H1 (cell line): Measurements from ENCODE around the gene BSG. TPM values are rescaled to one million over a fixed set of nuclear protein-coding genes. Genes with fewer than 3 reads are reported as not detected.

Experiments
- CTCF ChIA-PET: fragments of 300-600 bp; sonication (Branson Sonifier 250); formaldehyde crosslinking; loops from one replicate; lab custom pipeline; 2021; ENCODE audit not compliant: partially characterized antibody; lab: Charles Lee
- POLR2A ChIA-PET: fragments of 300-600 bp; sonication (Branson Sonifier 250); formaldehyde crosslinking; loops from one replicate; lab custom pipeline; 2021; ENCODE audit warnings: inconsistent platforms; ENCODE audit not compliant: partially characterized antibody; lab: Charles Lee
- DNase-seq, 2 experiments: peaks; one replicate each; pipeline versions ENCODE4 v3.0.0 to v3.0.0-alpha.2; 2010 to 2022; ENCODE audit warnings: low spot score in 2 of 2, low read depth in 1 of 2, mixed read lengths in 1 of 2
- FAIRE-seq: peaks from 2 replicates; lab custom pipeline; 2011; peaks lifted over from hg19 to GRCh38; lab: Jason Lieb, UNC
- H2AFZ ChIP-seq: 2 replicates; pipeline ENCODE4 v1.8.1; 2012; ENCODE audit warnings: low read length, inconsistent platforms
- H2AK5ac ChIP-seq: 2 replicates; pipeline ENCODE4 v1.6.1; 2013; ENCODE audit warnings: low read depth, low read length
- H2BK120ac ChIP-seq: replicated peaks from 2 replicates; pipeline ENCODE3; 2013; ENCODE audit warnings: low read depth, low read length, inconsistent platforms
- H2BK12ac ChIP-seq: 2 replicates; pipeline ENCODE4 v1.6.1; 2013; ENCODE audit warnings: low read depth, low read length
- H2BK15ac ChIP-seq: 2 replicates; pipeline ENCODE4 v1.6.1; 2013; ENCODE audit warnings: low read length
- H2BK20ac ChIP-seq: 2 replicates; pipeline ENCODE4 v1.6.1; 2013; ENCODE audit warnings: low read length
- H2BK5ac ChIP-seq: 2 replicates; pipeline ENCODE4 v1.6.1; 2013; ENCODE audit warnings: low read depth, low read length
- H3K14ac ChIP-seq: 2 replicates; pipeline ENCODE4 v1.6.1; 2013; ENCODE audit warnings: inconsistent platforms; ENCODE audit not compliant: insufficient read length
- H3K18ac ChIP-seq: 2 replicates; pipeline ENCODE4 v1.6.1; 2013; ENCODE audit warnings: low read length; ENCODE audit errors: extremely low read depth
- H3K23ac ChIP-seq: 2 replicates; pipeline ENCODE4 v1.6.1; 2013; ENCODE audit warnings: inconsistent platforms; ENCODE audit not compliant: insufficient read length
- H3K23me2 ChIP-seq: 2 replicates; pipeline ENCODE4 v1.6.1; 2013; ENCODE audit warnings: low read depth, low read length
- H3K27ac ChIP-seq: 2 replicates; pipeline ENCODE4 v1.6.1; 2011; ENCODE audit warnings: low read depth, low read length, inconsistent platforms
- H3K27me3 ChIP-seq, 4 experiments: replicated peaks in 1 of 4; 1 replicate in 1 of 4; 2 replicates in 3 of 4; pipeline versions ENCODE4 v1.6.1 to v1.8.1; 2011 to 2013; ENCODE audit warnings: low read length in 3 of 4, mild to moderate bottlenecking in 3 of 4, inconsistent platforms in 2 of 4, mixed read lengths in 2 of 4, moderate library complexity in 1 of 4; ENCODE audit not compliant: control insufficient read depth in 3 of 4, insufficient read depth in 3 of 4; ENCODE audit errors: extremely low read depth in 1 of 4
- H3K36me3 ChIP-seq, 4 experiments: 2 replicates each; pipeline versions ENCODE4 v1.6.1 to v1.8.1; 2011 to 2013; ENCODE audit warnings: mild to moderate bottlenecking in 4 of 4, low read length in 3 of 4, moderate library complexity in 2 of 4, control low read depth in 1 of 4, inconsistent platforms in 1 of 4; ENCODE audit not compliant: insufficient read depth in 4 of 4, control insufficient read depth in 2 of 4
- H3K4ac ChIP-seq: replicated peaks from 2 replicates; pipeline ENCODE3; 2013; ENCODE audit warnings: low read length, low read depth, mixed read lengths, inconsistent platforms; ENCODE audit not compliant: insufficient read length
- H3K4me1 ChIP-seq, 4 experiments: replicated peaks in 1 of 4; 1 replicate in 1 of 4; 2 replicates in 3 of 4; pipeline versions ENCODE4 v1.6.1 to v1.8.1; 2011 to 2013; ENCODE audit warnings: low read length in 3 of 4, inconsistent platforms in 2 of 4, mixed read lengths in 1 of 4; ENCODE audit not compliant: insufficient read depth in 4 of 4, control insufficient read depth in 3 of 4
- H3K4me2 ChIP-seq, 2 experiments: 2 replicates each; pipeline versions ENCODE4 v1.6.1 to v1.8.1; 2011 to 2013; ENCODE audit warnings: low read depth in 2 of 2, low read length in 2 of 2, control low read depth in 1 of 2, inconsistent platforms in 1 of 2, mild to moderate bottlenecking in 1 of 2; ENCODE audit not compliant: insufficient read depth in 1 of 2
- H3K4me3 ChIP-seq, 4 experiments: fragments of 200-600, 300-600 bp in 1 of 4; sonication (generic), shearing (Covaris generic), sonication (Bioruptor Twin) in 1 of 4; 2 replicates each; pipeline versions ENCODE4 v1.5.1 to v1.8.1; 2011 to 2016; ENCODE audit warnings: low read length in 4 of 4, low read depth in 3 of 4, control low read depth in 2 of 4, inconsistent platforms in 2 of 4, mild to moderate bottlenecking in 2 of 4, mixed read lengths in 1 of 4, moderate library complexity in 1 of 4; ENCODE audit not compliant: insufficient read depth in 2 of 4; ENCODE audit errors: extremely low read depth in 1 of 4
- H3K56ac ChIP-seq: replicated peaks from 2 replicates; pipeline ENCODE3; 2013; ENCODE audit warnings: low read depth, mild to moderate bottlenecking, mixed read lengths, low read length, inconsistent platforms; ENCODE audit not compliant: insufficient read length
- H3K79me1 ChIP-seq: 2 replicates; pipeline ENCODE4 v1.6.1; 2013; ENCODE audit warnings: low read depth, low read length, control low read depth
- H3K79me2 ChIP-seq, 2 experiments: 2 replicates each; pipeline versions ENCODE4 v1.6.1 to v1.8.1; 2012 to 2013; ENCODE audit warnings: low read length in 2 of 2, mild to moderate bottlenecking in 2 of 2, inconsistent platforms in 1 of 2; ENCODE audit not compliant: insufficient read depth in 2 of 2, control insufficient read depth in 1 of 2
- H3K9ac ChIP-seq, 4 experiments: replicated peaks in 1 of 4; 1 replicate in 1 of 4; 2 replicates in 3 of 4; pipeline versions ENCODE4 v1.6.1 to v1.8.1; 2011 to 2013; ENCODE audit warnings: low read depth in 3 of 4, low read length in 3 of 4, control low read depth in 2 of 4, mild to moderate bottlenecking in 2 of 4, moderate library complexity in 2 of 4, inconsistent platforms in 1 of 4; ENCODE audit errors: extremely low read depth in 1 of 4
- H3K9me3 ChIP-seq, 2 experiments: 2 replicates each; pipeline versions ENCODE4 v1.6.1 to v1.8.1; 2012 to 2013; ENCODE audit warnings: mild to moderate bottlenecking in 2 of 2, moderate library complexity in 2 of 2, control low read depth in 1 of 2, inconsistent platforms in 1 of 2, low read depth in 1 of 2, low read length in 1 of 2, mixed read lengths in 1 of 2; ENCODE audit not compliant: insufficient read depth in 2 of 2
- H4K20me1 ChIP-seq, 2 experiments: replicated peaks in 1 of 2; 2 replicates each; pipeline versions ENCODE3 to v1.8.1; 2011 to 2013; ENCODE audit warnings: inconsistent platforms in 2 of 2, low read length in 2 of 2, mild to moderate bottlenecking in 1 of 2; ENCODE audit not compliant: insufficient read depth in 2 of 2, control insufficient read depth in 1 of 2
- H4K5ac ChIP-seq: 2 replicates; pipeline ENCODE4 v1.6.1; 2013; ENCODE audit warnings: low read length, low read depth, mixed read lengths, inconsistent platforms; ENCODE audit not compliant: insufficient read length
- H4K8ac ChIP-seq: 2 replicates; pipeline ENCODE4 v1.8.0; 2013; ENCODE audit warnings: mild to moderate bottlenecking, moderate library complexity, low read length, inconsistent platforms; ENCODE audit not compliant: insufficient read depth; ENCODE audit errors: extremely low read depth
- H4K91ac ChIP-seq: replicated peaks from 2 replicates; pipeline ENCODE3; 2013; ENCODE audit warnings: low read length, mixed read lengths, inconsistent platforms; ENCODE audit not compliant: insufficient read length
- BACH1 ChIP-seq: IDR thresholded peaks from 2 replicates; pipeline ENCODE4 v1.6.1; 2012; ENCODE audit warnings: low read length, improper control_type of control experiment
- CREB1 ChIP-seq: IDR thresholded peaks from 2 replicates; pipeline ENCODE4 v1.6.1; 2012; ENCODE audit warnings: inconsistent platforms
- GABPA ChIP-seq: IDR thresholded peaks from 2 replicates; pipeline ENCODE4 v1.6.1; 2011; ENCODE audit warnings: mild to moderate bottlenecking, low read length, moderate library complexity, borderline replicate concordance; ENCODE audit not compliant: insufficient read depth
- POLR2AphosphoS5 ChIP-seq: IDR thresholded peaks from 2 replicates; pipeline ENCODE4 v1.6.1; 2011; ENCODE audit warnings: low read depth, low read length
- SP1 ChIP-seq: IDR thresholded peaks from 2 replicates; pipeline ENCODE4 v1.6.1; 2011; ENCODE audit warnings: low read depth, low read length
- SP4 ChIP-seq: IDR thresholded peaks from 2 replicates; pipeline ENCODE4 v1.6.1; 2012; ENCODE audit warnings: low read length, inconsistent platforms
- USF2 ChIP-seq: IDR thresholded peaks from 2 replicates; pipeline ENCODE4 v1.6.1; 2011; ENCODE audit warnings: low read length, improper control_type of control experiment
- ZNF274 ChIP-seq: IDR thresholded peaks from 2 replicates; pipeline ENCODE4 v1.7.0; 2012; ENCODE audit warnings: low read length, borderline replicate concordance; ENCODE audit errors: extremely low read depth
- WGBS, 2 experiments: shearing (Covaris generic) in 1 of 2; methylation state at CpG; one replicate each; pipeline versions ENCODE4 v1.1.6 to v1.1.7; 2013 to 2015; ENCODE audit warnings: low lambda C conversion rate in 2 of 2, mixed read lengths in 2 of 2, inconsistent platforms in 1 of 2, low coverage in 1 of 2, missing lambda C conversion rate in 1 of 2; ENCODE audit not compliant: insufficient replicate concordance in 2 of 2, insufficient coverage in 1 of 2, insufficient read length in 1 of 2; ENCODE audit errors: extremely low coverage in 1 of 2, missing lambda C conversion rate in 1 of 2; 5-methylcytosine and 5-hydroxymethylcytosine counted together
- polyA plus RNA-seq, 7 experiments: library from polyadenylated mRNA; depleted of rRNA in 3 of 7; stranded (reverse) in 5 of 7; unstranded in 2 of 7; fragments of >200 nt in 5 of 7; fragments of 200-250 nt in 2 of 7; gene quantifications; 1 replicate in 5 of 7; 2 replicates in 1 of 7; 4 replicates in 1 of 7; pipeline versions ENCODE4 v1.2.1 to v1.2.3, GENCODE V29; 2011 to 2013; ENCODE audit warnings: missing spikeins in 2 of 7, mixed read lengths in 2 of 7
- total RNA-seq: library from RNA; stranded (reverse); fragmentation: NEBNext Ultra II Directional; extraction: Animal tissue kit (Norgen Biotek cat#: 25700); gene quantifications from 2 replicates; pipeline ENCODE4 v1.2.1, GENCODE V29; 2021

BSG gene
- total and polyA plus RNA-seq, 2 of the 8 experiments (the other 6 are each of a cell fraction or from before 2014, with no cell fraction given) = 726 to 1,055 TPM

GRCh38 chr19:618674-619285 lies 46.4 kb downstream of the BSG start:
- Histone ChIP-seq H4K8ac (no peak overlapping the region), H2BK20ac (no peak overlapping the region), H3K23me2 (no peaks in the 10 kb centered on the region), H3K23ac (no peak overlapping the region), H2BK5ac (no peak overlapping the region), H3K79me1 (no peaks in the 10 kb centered on the region), H4K20me1 (peaks cover 0 to 11% of the 10 kb centered on the region in 2 experiments), H3K9ac (no peak overlapping the region), H3K79me2 (no peaks in the 10 kb centered on the region), H2BK12ac (no peak overlapping the region), H2AK5ac (no peak overlapping the region), H3K4me3 (no peak overlapping the region), H3K27me3 (no peaks in the 10 kb centered on the region), H3K9me3 (no peaks in the 10 kb centered on the region), H4K5ac (no peak overlapping the region), H2BK120ac (no peak overlapping the region), H2BK15ac (no peak overlapping the region), H3K14ac (no peak overlapping the region), H4K91ac (no peak overlapping the region), H3K36me3 (peaks cover 4 to 63% (median 33%) of the 10 kb centered on the region in 4 experiments; a peak in 7 of 8 replicates), H3K4ac (no peak overlapping the region), H3K18ac (no peak overlapping the region), H3K4me1 (no peaks in the 10 kb centered on the region), H3K4me2 (no peak overlapping the region), H2AFZ (no peak overlapping the region), H3K27ac (no peak overlapping the region), H3K56ac (no peak overlapping the region)
- ChIA-PET POLR2A (interaction anchor here (1.1 to 1.6 kb wide), 3 partner anchors 8 to 85 kb away, joined by 3 read pairs; no protein-coding TSS in a partner anchor), CTCF (interaction anchor here (0.8 to 1.1 kb wide), 2 partner anchors 31 to 68 kb away, joined by 3 read pairs; no protein-coding TSS in a partner anchor)
- TF ChIP-seq USF2 = no peak
- TF ChIP-seq POLR2AphosphoS5 = no peak
- no peak for TF ChIP-seq SP4
- TF ChIP-seq GABPA = no peak
- TF ChIP-seq ZNF274 = no peak
- TF ChIP-seq SP1 = no peak
- TF ChIP-seq BACH1 = no peak
- TF ChIP-seq CREB1 = no peak
- no peak for DNase-seq
- 93% methylated on average over 23 of the region's 27 CpGs; no CpG with 5 or more reads in 1 of the 2 experiments for WGBS, 2 experiments
- FAIRE-seq = no peak
